HG02763 (cell line): ENCODE results near the gene CPEB4.

Experiments used
- ATAC-seq: cut with Tn5 transposase; IDR thresholded peaks from one replicate; pipeline ENCODE4 v1.9.1; 2021; ENCODE audit warnings: mild to moderate bottlenecking, moderate library complexity; ENCODE audit not compliant: unreplicated experiment

CPEB4 gene

DNA sequence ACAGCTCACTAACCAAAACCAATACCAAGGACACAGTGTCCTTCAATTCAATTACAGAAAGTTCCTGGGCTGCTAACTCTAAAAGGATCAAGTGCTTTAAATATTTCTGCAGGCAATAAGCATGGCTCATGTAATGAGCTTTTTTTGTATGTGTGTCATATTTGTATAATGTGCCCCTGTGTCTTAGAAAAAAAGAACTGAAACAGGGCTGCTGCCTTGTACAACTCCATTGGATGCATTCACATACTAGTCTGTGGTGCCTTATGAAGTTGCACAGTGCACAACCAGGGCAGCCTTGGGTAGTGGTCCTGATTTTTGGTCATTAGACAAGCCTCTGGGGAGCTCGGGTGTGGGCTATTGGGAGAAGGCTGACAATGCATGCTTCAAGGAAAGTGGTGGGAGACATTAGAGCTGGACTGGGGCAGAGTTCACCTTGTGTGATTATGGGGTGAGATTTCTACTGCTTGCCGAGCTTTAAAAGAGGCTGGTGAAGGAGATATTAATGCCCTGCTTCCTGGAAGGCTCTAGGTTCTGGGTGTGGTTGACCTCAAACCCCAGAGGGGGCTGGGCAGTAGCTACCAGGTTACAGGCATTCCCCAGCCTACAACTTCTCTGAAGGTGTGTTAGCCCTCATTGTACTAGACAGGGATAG is 3.6 kb upstream of the CPEB4 start:
- ATAC-seq: no peak

DNA sequence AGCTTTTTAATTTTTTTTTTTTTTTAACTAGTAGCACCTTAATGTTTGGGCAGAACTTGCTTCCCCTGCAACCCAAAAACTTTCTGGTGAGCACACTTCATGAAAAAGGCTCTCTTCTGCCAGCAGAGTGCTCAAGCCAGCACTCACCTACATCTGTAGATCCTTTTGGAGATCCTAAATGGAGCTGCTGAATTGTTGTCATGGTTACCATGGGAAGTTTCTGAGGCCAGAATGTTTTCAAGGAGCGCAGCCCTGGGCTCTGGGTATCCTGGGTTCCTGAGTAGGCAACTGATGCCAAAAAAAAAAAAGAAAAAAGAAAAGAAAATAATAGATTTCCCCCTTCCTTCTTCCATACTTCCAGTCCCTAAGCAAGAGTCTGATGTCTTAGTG is 3.1 kb upstream of the CPEB4 start:
- no peak for ATAC-seq

DNA sequence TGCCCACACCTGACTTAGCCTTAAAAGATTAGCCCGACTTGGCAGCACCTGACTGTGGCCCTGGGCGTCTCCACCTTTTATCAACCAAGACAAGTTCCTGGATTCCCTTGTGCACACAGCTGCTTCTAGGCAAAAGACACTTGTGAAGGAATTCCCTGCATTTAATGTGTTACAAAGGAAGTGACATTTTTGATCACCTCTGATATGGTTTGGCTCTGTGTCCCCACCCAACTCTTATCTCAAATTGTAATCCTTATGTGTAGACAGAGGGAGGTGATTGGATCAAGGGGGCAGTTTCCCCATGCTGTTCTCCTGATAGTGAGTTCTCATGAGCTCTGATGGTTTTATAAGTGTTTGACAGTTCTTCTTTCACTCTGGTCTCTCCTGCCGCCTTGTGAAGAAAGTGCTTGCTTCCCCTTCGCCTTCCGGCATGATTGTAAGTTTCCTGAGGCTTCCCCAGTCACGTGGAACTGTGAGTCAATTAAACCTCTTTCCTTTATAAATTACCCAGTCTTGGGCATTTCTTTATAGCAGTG is 2.6 kb upstream of the CPEB4 start:
- no peak for ATAC-seq

DNA sequence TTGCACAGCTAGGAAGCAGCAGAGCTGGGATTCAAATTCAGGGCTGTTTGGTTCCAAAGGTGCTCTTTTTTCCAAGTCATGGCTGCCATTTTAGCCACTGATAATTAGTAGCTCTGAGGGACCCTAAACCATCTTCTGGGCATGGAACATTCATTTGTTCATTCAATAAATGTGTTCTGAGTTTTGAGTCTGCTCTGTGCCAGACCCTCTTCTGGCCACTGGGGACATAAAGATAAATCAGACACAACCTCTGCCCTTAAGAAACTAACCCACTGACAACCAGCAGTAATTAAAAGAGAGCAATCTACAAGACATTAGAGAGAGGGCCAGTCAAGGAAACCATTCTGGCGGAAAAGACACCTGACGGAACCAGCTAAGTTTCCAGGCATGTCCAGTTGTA is 2.0 kb upstream of the CPEB4 start:
- ATAC-seq: no peak

- no peak for ATAC-seq
Measured at GRCh38 chr5:173888473-173889131, 453 bp downstream of the CPEB4 start.

- no peak for ATAC-seq
Measured at GRCh38 chr5:173890195-173890991, 2.2 kb downstream of the CPEB4 start.

DNA sequence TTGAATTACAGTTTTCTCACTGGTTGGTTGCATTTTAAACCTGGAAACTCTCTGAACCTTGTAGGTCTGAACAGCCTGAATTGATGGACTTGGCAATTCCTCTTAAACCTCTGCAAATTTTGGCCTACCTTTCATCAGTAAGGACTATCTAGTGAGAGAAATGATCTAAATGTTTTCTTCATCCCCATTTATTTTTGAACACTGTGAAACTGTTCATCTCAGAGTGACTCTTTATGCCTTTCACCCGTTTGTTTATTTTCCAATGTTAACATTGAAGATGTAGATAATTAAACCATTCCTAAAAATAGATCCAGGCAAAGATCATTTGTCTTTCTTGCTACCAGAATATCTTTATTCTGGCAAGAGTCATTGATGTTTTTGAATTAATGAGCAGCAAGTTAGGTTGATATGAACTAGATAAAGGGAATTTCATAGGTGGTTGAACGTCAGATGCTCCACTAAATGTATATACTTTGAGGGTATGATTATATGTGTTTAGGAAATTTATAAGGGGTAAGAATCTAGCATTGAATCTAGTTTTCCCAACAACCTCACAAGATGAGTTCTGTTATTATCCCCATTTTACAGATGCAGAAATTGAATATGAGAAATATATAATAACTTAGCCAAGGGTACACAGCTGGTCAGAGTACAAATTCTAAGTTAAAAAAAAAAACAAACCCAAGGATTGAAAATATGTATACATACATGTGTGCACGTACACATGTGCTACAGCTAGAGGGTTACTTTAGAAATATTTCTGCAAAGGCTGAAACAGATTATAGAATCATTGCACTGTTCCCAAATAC is 3.4 kb downstream of the CPEB4 start:
- no peak for ATAC-seq

- no peak for ATAC-seq
Measured at GRCh38 chr5:173893192-173893561, 5.0 kb downstream of the CPEB4 start.

DNA sequence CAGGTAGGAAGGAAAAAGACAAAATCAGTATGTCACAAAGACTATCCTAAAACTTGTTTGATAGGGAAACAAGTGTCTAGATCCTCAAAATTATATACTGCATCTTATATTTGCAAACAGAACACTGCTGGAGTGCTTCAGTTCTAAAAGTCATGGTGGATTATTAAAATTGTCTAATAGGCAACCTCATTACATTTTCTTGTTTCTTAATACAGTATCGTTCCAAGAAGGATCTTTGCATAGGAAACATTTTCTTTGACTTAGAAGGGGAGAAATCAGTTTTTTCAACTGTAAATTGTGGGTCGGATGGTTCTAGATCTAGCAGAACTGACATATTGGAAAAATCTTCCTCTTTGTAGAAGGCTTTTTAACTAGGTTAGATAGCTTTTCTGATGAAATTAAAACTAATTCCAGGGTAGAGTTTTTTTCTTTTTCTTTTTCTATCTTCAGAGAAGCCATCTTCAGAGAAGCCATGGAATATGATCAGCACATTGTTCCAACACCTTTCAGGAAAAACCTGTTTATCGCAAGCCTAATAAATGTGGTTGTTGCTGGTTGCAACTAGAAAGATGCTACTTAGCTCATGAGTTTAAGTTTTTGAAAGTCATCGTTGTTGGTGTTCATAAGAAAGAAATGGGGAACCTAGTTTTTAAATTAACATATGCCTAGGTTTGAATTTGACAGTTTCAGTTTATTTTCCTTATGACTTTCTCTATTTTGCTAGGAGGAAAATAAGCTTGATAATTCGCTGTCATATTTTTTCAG is 7.4 kb downstream of the CPEB4 start:
- no peak for ATAC-seq

- ATAC-seq: no peak
Measured at GRCh38 chr5:173896631-173897030, 8.5 kb downstream of the CPEB4 start.

DNA sequence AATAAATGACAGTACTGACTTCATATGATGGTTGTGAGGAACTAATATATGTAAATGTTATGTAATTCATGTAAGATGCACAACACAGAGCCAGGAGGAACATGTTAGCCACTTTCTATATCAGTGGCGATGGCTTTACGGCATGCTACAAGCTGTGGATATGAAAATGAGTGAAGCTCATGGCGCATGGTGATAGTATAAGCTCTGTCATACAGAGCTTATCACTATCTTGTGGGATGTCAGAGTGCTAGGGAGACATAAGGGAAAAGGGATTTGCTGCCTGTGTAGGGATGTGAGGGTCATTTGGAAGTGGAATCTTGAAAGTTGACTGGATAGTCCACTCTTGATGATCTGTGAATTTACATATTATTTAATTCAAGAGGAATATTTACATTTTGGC is 13.6 kb downstream of the CPEB4 start:
- ATAC-seq: no peak

DNA sequence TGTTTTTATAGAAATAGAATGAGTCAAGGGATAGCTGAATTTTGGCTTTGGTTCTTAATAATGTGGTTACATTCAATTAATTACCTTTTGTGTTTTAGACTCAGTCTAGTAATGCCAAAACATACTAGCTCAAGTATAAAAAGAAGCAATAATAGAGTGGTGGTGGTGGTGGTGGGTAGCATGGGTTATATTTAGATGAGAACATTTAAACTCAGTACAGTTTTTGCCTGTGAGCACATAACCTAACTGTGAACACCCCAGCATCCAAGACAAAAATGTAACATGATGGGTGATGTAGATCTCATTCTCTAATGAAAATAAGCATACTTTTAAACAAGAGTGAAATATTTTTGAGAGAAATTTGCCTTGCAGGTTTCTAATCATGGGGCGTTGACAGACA is 14.2 kb downstream of the CPEB4 start:
- ATAC-seq: no peak

GRCh38 chr5:173902743-173903142 is 14.6 kb downstream of the CPEB4 start:
- no peak for ATAC-seq

- no peak for ATAC-seq
Measured at GRCh38 chr5:173903396-173904140, 15.4 kb downstream of the CPEB4 start.

GRCh38 chr5:173904151-173904550 is 16.0 kb downstream of the CPEB4 start:
- ATAC-seq: no peak

DNA sequence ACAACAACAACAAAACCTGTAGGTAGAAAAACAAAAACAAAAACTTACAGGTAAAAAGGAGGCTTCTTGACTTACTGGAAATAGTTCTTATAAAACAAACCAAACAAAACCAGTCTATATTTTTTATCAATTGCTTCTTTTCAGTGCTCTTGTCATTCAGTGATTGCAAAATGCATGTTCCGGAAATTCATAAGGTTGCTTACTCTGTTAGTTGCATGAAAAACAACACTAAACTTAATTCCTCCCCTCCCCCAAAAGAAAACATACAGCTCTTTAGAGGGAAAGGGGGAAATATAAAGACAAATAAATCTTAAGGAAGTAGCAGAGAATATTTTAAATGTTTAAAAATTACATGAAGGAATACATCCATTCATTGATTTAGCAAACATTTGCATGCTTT is 19.1 kb downstream of the CPEB4 start:
- no peak for ATAC-seq

DNA sequence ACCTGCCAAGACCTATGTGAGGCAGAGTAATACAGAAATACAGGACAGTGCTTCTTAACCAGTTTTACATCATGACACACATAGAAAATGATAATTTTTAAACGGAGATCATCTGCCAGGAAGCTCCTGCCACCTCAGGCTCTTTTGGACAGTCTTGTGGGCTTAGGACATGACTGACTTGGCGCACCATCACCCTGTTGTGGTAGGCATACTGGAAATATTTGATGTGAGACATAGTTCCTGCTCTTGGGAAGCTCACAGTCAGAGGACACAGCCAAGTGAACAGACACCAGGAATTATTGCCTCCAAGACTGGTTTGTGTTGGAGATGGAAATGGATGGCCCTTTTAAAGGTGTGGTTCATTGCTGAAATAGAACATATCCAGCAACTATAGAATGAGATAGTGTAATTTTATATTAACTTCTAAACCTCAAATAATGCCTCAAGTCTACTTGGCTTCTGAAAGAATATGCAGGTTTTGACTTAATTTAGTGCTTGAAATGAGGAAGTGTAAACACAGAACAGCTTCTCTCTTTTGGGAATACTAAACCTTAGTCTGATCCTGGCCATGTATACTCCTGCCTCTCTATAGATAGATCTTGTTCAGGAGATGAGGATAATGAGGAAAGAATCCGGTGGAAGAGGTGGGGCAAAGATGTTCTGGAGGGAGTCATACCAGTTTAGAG is 19.7 kb downstream of the CPEB4 start:
- no peak for ATAC-seq

GRCh38 chr5:173909199-173909598 is 21.1 kb downstream of the CPEB4 start:
- ATAC-seq: no peak

GRCh38 chr5:173910215-173910614 is 22.1 kb downstream of the CPEB4 start:
- no peak for ATAC-seq
